ENCODE data around the gene NIFK. TPM values are rescaled to one million over a fixed set of nuclear protein-coding genes. Genes with fewer than 3 reads are reported as not detected.
"Not testable (repeated sequence)": the region's sequence is repeated elsewhere in the genome, so short reads cannot be mapped to it uniquely, and the experiment has no call there.

NIFK gene
- total RNA-seq, 2 donors from 2014 or later: 30.2 to 31.9 TPM

- DNase-seq (no peak), ATAC-seq (no peak)
- peaks cover 28% of the 10 kb centered on the region for H3K4me1 Mint-ChIP-seq
- peak overlapping the region; percentile 99 for H3K27ac Mint-ChIP-seq
- H3K27me3 Mint-ChIP-seq: no peaks in the 10 kb centered on the region
- peaks cover 2% of the 10 kb centered on the region for H3K36me3 Mint-ChIP-seq (ENCODE audit: low read depth)
- no peaks in the 10 kb centered on the region for H3K9me3 ChIP-seq (ENCODE audit: control insufficient read depth, low read length, poor library complexity, severe bottlenecking)
- H3K4me3 Mint-ChIP-seq: peak overlapping the region; percentile 52
These were observed 38.3 kb downstream of the NIFK start for GRCh38 chr2:121698318-121698930.

DNA sequence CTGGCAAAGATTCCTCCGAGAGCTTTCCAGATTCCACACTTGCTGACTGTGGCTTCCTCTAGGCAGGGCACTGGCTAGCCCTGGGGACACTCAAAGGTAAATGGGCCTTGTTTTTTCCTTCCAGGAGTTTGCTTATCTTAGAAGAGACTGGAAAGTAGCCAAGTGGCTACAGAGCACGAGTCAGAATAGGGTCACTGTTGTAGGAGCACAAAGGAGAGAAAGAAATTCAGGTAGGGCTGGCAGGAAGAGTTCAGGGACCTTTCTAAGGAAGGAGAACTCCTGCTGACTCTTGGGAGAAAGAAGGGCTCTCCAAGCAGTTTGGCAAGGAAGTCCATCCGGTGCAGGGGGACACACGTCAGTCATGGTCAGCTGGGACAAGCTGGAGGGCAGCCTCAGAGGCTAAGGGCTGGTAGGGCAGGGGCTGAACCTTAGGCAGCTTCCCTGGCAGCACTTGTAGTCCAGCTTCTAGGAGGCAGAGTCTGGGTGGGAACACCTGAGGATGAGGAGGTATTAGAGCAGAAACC, 39.5 kb downstream of the NIFK start:
- Mint-ChIP-seq H3K27ac (peak overlapping the region; percentile 99), H3K36me3 (ENCODE audit: low read depth) (peaks cover 2% of the 10 kb centered on the region), H3K27me3 (no peaks in the 10 kb centered on the region), H3K4me1 (peaks cover 28% of the 10 kb centered on the region), H3K4me3 (no peak overlapping the region)
- H3K9me3 ChIP-seq (ENCODE audit: control insufficient read depth, low read length, poor library complexity, severe bottlenecking): no peaks in the 10 kb centered on the region
- ATAC-seq: no peak
- DNase-seq: no peak

GRCh38 chr2:121696410-121696930, 40.2 kb downstream of the NIFK start:
- Mint-ChIP-seq H3K36me3 (ENCODE audit: low read depth) (peaks cover 2% of the 10 kb centered on the region), H3K4me3 (no peak overlapping the region), H3K27ac (peak overlapping the region; percentile 57), H3K27me3 (no peaks in the 10 kb centered on the region), H3K4me1 (peaks cover 28% of the 10 kb centered on the region)
- ATAC-seq: no peak
- DNase-seq: no peak
- H3K9me3 ChIP-seq (ENCODE audit: control insufficient read depth, low read length, poor library complexity, severe bottlenecking): no peaks in the 10 kb centered on the region

DNA sequence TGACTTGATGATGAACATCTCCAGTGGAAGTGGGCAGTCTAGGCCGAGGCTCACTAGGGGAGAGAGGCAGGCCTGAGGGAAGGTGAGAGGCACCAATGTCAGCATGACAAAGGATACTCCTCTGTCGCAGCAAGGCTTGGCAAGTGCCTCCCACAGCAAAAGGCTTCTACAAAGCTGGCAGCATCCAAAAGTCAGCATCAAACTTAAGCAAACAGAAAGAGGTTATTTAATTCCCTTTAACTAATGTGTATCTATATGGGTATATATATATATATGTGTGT, 41.6 kb downstream of the NIFK start:
- H3K4me3 Mint-ChIP-seq: no peak overlapping the region
- peaks cover 20% of the 10 kb centered on the region for H3K4me1 Mint-ChIP-seq
- peaks cover 2% of the 10 kb centered on the region for H3K36me3 Mint-ChIP-seq (ENCODE audit: low read depth)
- H3K27ac Mint-ChIP-seq: peak overlapping the region; percentile 57
- H3K27me3 Mint-ChIP-seq: no peaks in the 10 kb centered on the region
- ATAC-seq: no peak
- no peaks in the 10 kb centered on the region for H3K9me3 ChIP-seq (ENCODE audit: control insufficient read depth, low read length, poor library complexity, severe bottlenecking)
- DNase-seq: no peak

GRCh38 chr2:121694398-121695170, 42.1 kb downstream of the NIFK start:
- no peaks in the 10 kb centered on the region for H3K9me3 ChIP-seq (ENCODE audit: control insufficient read depth, low read length, poor library complexity, severe bottlenecking)
- no peaks in the 10 kb centered on the region for H3K27me3 Mint-ChIP-seq
- peaks cover 2% of the 10 kb centered on the region for H3K36me3 Mint-ChIP-seq (ENCODE audit: low read depth)
- H3K4me1 Mint-ChIP-seq: peaks cover 14% of the 10 kb centered on the region
- no peak for DNase-seq
- no peak overlapping the region for H3K27ac Mint-ChIP-seq
- H3K4me3 Mint-ChIP-seq: no peak overlapping the region
- ATAC-seq: no peak

- not testable (repeated sequence) for H3K4me3 Mint-ChIP-seq; H3K9me3 ChIP-seq (ENCODE audit: control insufficient read depth, low read length, poor library complexity, severe bottlenecking); DNase-seq; ATAC-seq; H3K4me1 Mint-ChIP-seq; H3K27me3 Mint-ChIP-seq; H3K27ac Mint-ChIP-seq; H3K36me3 Mint-ChIP-seq (ENCODE audit: low read depth)
These were observed 46.1 kb downstream of the NIFK start for GRCh38 chr2:121690572-121690971.

GRCh38 chr2:121690095-121690494, 46.6 kb downstream of the NIFK start:
- H3K36me3 Mint-ChIP-seq (ENCODE audit: low read depth): no peaks in the 10 kb centered on the region
- peaks cover 2% of the 10 kb centered on the region for H3K4me1 Mint-ChIP-seq
- H3K4me3 Mint-ChIP-seq: no peak overlapping the region
- ATAC-seq (no peak), DNase-seq (no peak)
- no peaks in the 10 kb centered on the region for H3K27me3 Mint-ChIP-seq
- H3K27ac Mint-ChIP-seq: no peak overlapping the region
- no peaks in the 10 kb centered on the region for H3K9me3 ChIP-seq (ENCODE audit: control insufficient read depth, low read length, poor library complexity, severe bottlenecking)

- no peak for DNase-seq
These were observed 47.3 kb downstream of the NIFK start for GRCh38 chr2:121689356-121689755.

DNA sequence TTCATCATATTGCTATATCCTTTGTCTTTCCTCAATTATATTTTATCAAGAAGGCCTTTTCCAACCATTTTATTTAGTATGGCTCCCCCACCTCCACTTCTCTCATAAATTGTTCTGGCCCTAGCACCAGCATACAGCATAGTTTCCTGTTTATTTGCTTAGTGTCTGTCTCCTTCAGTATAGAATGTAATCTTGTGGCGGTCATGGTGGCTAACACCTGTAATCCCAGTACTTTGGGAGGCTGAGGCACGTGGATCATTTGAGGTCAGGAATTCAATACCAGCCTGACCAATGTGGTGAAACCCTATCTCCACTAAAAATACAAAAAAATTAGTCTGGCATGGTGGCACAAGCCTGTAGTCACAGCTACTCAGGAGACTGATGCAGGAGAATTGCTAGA, 47.9 kb downstream of the NIFK start:
- ATAC-seq (no peak), DNase-seq (no peak)
- no peak overlapping the region for H3K4me3 Mint-ChIP-seq
- H3K9me3 ChIP-seq (ENCODE audit: control insufficient read depth, low read length, poor library complexity, severe bottlenecking): no peaks in the 10 kb centered on the region
- H3K36me3 Mint-ChIP-seq (ENCODE audit: low read depth): no peaks in the 10 kb centered on the region
- H3K4me1 Mint-ChIP-seq: peaks cover 2% of the 10 kb centered on the region
- no peak overlapping the region for H3K27ac Mint-ChIP-seq
- H3K27me3 Mint-ChIP-seq: no peaks in the 10 kb centered on the region

More at GRCh38 chr2:121689356-121689755, 47.3 kb downstream of the NIFK start:
- Mint-ChIP-seq H3K4me3 (no peak overlapping the region), H3K36me3 (ENCODE audit: low read depth) (no peaks in the 10 kb centered on the region), H3K4me1 (peaks cover 2% of the 10 kb centered on the region), H3K27me3 (no peaks in the 10 kb centered on the region), H3K27ac (no peak overlapping the region)
- no peak for ATAC-seq
- H3K9me3 ChIP-seq (ENCODE audit: control insufficient read depth, low read length, poor library complexity, severe bottlenecking): no peaks in the 10 kb centered on the region

DNA sequence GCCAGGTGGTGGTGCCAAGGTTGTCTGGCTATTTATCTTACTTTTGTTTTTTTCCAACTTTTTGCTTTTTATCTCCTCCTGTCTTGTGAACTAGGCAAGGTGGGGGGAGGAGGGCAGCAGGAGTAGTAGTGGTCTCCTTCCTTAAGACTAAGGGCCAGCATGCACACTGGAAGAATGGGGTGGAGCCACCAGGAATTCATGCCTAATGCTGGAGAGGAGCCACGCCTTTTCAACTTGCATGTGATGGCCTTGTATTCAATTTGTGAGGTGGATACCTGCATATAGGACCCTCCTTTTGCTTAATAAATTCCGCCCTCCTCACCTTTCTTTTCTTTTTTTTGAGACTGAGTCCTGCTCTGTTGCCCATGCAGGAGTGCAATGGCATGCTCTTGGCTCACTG, 49.8 kb downstream of the NIFK start:
- Mint-ChIP-seq H3K4me3 (no peak overlapping the region), H3K4me1 (peaks cover 2% of the 10 kb centered on the region), H3K27me3 (no peaks in the 10 kb centered on the region), H3K36me3 (ENCODE audit: low read depth) (no peaks in the 10 kb centered on the region), H3K27ac (no peak overlapping the region)
- peaks cover 3% of the 10 kb centered on the region for H3K9me3 ChIP-seq (ENCODE audit: control insufficient read depth, low read length, poor library complexity, severe bottlenecking)
- no peak for DNase-seq
- no peak for ATAC-seq

DNA sequence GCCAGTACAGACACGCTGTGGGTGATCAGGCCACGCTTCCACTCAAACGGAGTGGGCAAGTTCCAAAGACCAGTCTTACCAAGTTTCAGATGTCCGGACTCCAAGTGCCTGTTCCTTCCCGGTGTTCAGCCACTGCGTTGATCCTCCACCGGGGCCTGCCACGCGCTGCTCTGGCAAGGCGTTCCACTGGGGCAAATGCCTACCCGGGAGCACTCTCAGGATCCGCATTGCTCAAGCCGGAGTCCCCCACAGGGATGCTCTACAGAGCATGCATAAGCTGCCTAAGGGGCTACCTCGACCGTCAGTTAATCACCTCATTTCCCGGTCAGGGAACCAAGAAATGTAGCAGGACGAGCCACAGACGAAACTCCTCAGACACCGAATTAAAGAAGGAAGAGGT, 50.5 kb downstream of the NIFK start:
- H3K4me3 Mint-ChIP-seq: peak overlapping the region; percentile 25
- no peaks in the 10 kb centered on the region for H3K36me3 Mint-ChIP-seq (ENCODE audit: low read depth)
- DNase-seq: no peak
- peak overlapping the region; percentile 19 for H3K27ac Mint-ChIP-seq
- peaks cover 2% of the 10 kb centered on the region for H3K4me1 Mint-ChIP-seq
- H3K27me3 Mint-ChIP-seq: no peaks in the 10 kb centered on the region
- no peak for ATAC-seq
- H3K9me3 ChIP-seq (ENCODE audit: control insufficient read depth, low read length, poor library complexity, severe bottlenecking): peaks cover 3% of the 10 kb centered on the region

DNA sequence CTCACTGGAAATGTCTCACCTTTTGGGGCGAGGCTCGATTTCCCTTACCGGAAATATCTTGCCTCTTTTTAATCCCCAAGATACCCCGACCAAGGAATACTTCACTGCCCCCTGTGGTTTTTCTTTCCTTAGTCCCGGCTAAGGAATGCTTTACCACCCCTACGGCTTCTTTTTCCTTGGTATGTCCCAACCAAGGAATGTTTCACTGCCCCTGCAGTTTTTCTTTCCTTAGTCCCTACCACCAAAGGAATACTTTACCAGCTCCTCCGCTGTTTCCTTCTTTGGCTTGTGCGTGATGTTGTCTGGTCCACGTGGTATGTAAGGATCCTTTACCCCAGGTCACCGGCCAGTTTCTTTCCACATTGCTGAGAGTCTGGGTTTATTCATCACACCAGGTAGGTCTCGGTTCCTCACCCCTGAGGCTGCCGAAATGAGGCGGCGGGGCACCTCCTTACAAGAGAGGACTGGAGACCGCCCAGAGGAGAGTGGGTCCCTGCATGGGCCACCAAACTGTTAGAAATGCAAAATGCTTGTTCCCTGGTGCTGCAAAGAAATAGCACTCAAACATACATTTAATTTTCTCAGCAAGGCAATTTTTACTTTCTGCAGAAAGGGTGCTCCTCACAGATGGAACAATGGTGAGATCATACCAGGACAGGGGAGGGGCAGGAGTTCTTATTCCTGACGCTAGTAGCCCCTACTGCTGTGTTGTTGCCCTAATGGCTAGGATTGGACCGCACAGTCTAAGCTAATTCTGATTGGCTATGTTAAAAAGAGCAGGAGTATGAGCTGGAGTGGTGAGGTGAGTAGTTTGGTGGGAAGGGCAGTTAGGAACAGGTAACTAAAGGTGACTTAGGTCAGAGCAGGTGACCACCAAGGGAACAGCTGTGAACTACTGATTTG, 54.0 kb downstream of the NIFK start:
- no peak overlapping the region for H3K27ac Mint-ChIP-seq
- DNase-seq (no peak), ATAC-seq (no peak)
- no peaks in the 10 kb centered on the region for H3K36me3 Mint-ChIP-seq (ENCODE audit: low read depth)
- H3K4me1 Mint-ChIP-seq: peaks cover 2% of the 10 kb centered on the region
- H3K9me3 ChIP-seq (ENCODE audit: control insufficient read depth, low read length, poor library complexity, severe bottlenecking): peaks cover 3% of the 10 kb centered on the region
- H3K4me3 Mint-ChIP-seq: no peak overlapping the region
- no peaks in the 10 kb centered on the region for H3K27me3 Mint-ChIP-seq

- ATAC-seq: no peak
- no peaks in the 10 kb centered on the region for H3K36me3 Mint-ChIP-seq (ENCODE audit: low read depth)
These were observed 58.8 kb downstream of the NIFK start for GRCh38 chr2:121677855-121678254.

More at GRCh38 chr2:121677855-121678254, 58.8 kb downstream of the NIFK start:
- Mint-ChIP-seq H3K4me3 (no peak overlapping the region), H3K27me3 (no peaks in the 10 kb centered on the region), H3K27ac (no peak overlapping the region), H3K4me1 (no peaks in the 10 kb centered on the region)
- H3K9me3 ChIP-seq (ENCODE audit: control insufficient read depth, low read length, poor library complexity, severe bottlenecking): no peaks in the 10 kb centered on the region
- no peak for DNase-seq
